Heart left ventricle (tissue), 13 donors: ENCODE results near the gene CXXC1.
"Not testable (repeated sequence)": the region's sequence is repeated elsewhere in the genome, so short reads cannot be mapped to it uniquely, and the experiment has no call there.

ENCODE experiments used
- CTCF ChIP-seq, 12 donors: fragments of 200-600 bp; sonication (generic) in 4 of 12; IDR thresholded peaks; one replicate each; pipeline versions ENCODE4 v1.5.0 to v1.8.0; 2018 to 2022; ENCODE audit warnings: antibody characterized with exemption in 12 of 12, mild to moderate bottlenecking in 5 of 12
- POLR2A ChIP-seq, 2 donors: fragments of 450-650 bp; IDR thresholded peaks; one replicate each; pipeline ENCODE4 v1.6.1; 2017; ENCODE audit warnings: antibody characterized with exemption in 2 of 2, mild to moderate bottlenecking in 2 of 2, moderate library complexity in 2 of 2
- donor health status: ischemic (EF 13 %, LVEDD 7.1; RV severe dilation, severe dysfunction).
- donor health status: DM: no; HTN: yes; CAD: no.
- donor health status: DM: no; HTN: no; CAD: no.
- donor health status: ischemic (EF 25% LVEDD 6.9; RV normal size, moderate dysfunction).
- donor health status: ischemic (EF 25% LVEDD 5.7; RV mildly dilated, moderate dysfunction).
- donor health status: ischemic (EF 35%, LVEDD 5.7; RV mildly dilated, moderate dysfunction).
- donor health status: nonischemic (EF 11% LVEDD 7.7; RV severe dilation, severe dysfunction).
- donor health status: DM: yes; HTN: yes; CAD: no.
- donor health status: PGD.
- donor health status: ischemic (EF 29% LVEDD 5.4; RV normal size, mild dysfunction).
- donor health status: nonischemic (EF 23%, LVEDD 6.1; RV moderate dilation, normal function).

DNA sequence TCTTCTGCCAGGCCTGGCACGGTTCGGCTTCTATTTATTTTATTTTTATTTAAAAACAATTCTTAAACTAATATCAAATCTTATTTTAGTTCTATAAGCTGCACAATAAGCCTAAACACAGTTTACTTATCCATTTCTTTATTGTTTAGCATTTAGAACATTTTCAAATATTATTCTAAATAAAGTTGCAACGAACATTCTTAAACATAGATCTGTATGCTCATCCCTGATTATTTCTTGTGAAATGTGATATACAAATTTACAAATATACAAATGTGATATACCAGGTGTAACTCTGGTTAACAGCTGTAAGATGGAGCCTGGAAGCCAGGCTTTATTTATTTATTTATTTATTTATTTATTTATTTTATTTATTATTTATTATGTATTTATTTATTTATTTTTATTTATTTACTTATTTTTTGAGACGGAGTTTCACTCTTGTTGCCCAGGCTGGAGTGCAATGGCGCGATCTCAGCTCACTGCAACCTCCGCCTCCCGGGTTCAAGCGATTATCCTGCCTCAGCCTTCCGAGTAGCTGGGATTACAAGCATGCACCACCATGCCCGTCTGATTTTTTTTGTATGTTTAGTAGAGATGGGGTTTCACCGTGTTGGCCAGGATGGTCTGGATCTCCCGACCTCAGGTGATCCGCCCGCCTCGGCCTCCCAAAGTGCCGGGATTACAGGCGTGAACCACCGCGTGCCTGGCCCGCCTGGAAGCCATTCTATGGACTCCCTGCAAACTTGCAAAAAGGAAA lies 1.0 kb upstream of the CXXC1 start:
- not testable (repeated sequence) for TF ChIP-seq POLR2A, CTCF (IDR thresholded peaks at IDR 0.05)
